VCaP (cell line): ENCODE measurements around the gene MAST3.
"Not testable (repeated sequence)": the region's sequence is repeated elsewhere in the genome, so short reads cannot be mapped to it uniquely, and the experiment has no call there.

Source experiments
- H3K27ac ChIP-seq: fragments of 450-650 bp; 2 replicates; pipeline ENCODE4 v1.5.1; 2017
- CTCF ChIP-seq: fragments of 450-650 bp; conservative IDR thresholded peaks from 2 replicates; pipeline ENCODE4 v1.5.1; 2017; ENCODE audit warnings: mild to moderate bottlenecking, moderate library complexity

The MAST3 gene

DNA sequence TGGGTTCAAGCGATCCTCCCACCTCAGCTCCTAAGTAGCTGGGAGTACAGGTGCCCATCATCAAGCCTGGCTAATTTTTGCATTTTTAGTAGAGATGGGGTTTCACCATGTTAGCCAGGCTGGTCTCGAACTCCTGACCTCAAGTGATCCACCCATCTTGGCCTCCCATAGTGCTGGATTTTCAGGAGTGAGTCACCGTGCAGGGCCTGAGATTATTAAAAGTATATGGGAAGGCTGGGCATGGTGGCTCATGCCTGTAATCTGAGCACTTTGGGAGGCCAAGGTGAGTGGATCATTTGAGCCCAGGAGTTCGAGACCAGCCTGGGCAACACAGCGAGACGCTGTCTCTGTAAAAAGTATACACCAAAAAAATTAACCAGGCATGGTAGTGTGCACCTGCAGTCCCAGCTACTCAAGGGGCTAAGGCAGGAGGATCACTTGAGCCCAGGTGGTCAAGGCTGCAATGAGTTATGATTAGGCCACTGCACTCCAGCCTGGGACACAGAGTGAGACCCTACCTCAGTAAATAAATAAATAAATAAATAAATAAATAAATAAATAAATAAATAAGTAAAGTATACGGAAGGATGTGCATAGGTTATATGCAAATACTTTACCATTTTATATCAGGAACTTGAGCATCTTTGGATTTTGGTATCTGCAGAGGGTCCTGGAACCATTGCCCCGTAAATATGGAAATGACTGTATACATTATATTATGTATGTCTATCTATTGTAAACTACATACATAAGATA lies 11.7 kb upstream of the MAST3 start:
- no peak for TF ChIP-seq CTCF
- no peak overlapping the region for H3K27ac ChIP-seq

GRCh38 chr19:18086590-18087138 lies 10.9 kb upstream of the MAST3 start, which contains the start of gene IL12RB1:
IL12RB1 (minus strand) TSS chr19:18086934; CDS start chr19:18086823, 111 bp downstream.
- H3K27ac ChIP-seq = no peak within 1 kb of the TSS
- no peak for TF ChIP-seq CTCF

DNA sequence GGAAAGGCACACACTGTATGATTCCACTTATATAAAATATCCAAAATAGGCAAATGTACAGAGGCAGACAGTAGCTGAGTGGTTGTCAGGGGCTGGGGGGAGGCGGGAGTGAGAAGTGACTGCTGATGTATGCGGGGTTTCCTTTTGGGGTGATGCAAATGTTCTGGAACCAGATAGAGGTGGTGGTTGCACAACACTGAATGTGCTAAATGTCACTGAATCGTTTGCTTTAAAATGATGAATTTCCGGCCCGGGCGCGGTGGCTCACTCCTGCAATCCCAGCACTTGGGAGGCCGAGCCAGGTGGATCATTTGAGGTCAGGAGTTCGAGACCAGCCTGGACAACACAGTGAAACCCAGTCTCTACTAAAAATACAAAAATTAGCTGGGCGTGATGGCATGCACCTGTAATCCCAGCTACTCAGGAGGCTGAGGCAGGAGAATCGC lies 8.5 kb upstream of the MAST3 start:
- H3K27ac ChIP-seq = not testable (repeated sequence)

- H3K27ac ChIP-seq = no peak overlapping the region
- no peak for TF ChIP-seq CTCF
Measured at GRCh38 chr19:18089726-18090125, 7.9 kb upstream of the MAST3 start.

DNA sequence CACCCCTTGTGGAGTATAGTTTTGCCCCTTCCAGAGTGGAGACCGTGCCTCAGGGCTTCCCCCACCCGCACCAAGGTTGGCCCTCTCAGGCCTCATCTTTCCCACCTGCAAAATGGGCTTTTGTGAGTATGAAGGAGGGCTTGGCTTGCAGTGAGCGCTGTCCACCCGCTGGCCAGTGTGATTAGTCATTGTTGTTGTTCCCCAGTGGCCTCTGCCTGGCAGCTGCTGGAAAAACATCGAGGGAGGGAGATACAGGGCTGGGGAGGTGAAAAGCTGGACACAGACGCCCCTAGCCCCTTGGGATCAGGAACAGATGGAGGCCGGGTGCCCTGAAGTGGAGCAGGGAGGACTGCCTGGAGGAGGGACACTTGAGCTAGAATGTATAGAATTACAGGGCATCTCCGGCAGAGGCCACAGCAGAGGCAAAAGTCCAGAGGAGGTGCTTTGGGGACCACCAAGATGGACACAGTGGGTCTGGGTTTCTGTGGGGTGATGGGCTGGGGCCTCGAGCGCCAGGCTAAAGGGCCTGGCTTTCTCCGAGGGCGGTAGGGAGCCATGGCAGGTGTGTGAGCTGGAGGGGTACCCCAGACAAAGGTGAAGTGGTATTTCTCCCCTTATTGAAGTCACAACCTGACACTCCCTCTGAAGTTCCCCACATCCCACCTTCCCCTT lies 6.9 kb upstream of the MAST3 start:
- H3K27ac ChIP-seq = no peak overlapping the region
- no peak for TF ChIP-seq CTCF

GRCh38 chr19:18091217-18091608 lies 6.4 kb upstream of the MAST3 start:
- TF ChIP-seq CTCF = no peak
- H3K27ac ChIP-seq = no peak overlapping the region

DNA sequence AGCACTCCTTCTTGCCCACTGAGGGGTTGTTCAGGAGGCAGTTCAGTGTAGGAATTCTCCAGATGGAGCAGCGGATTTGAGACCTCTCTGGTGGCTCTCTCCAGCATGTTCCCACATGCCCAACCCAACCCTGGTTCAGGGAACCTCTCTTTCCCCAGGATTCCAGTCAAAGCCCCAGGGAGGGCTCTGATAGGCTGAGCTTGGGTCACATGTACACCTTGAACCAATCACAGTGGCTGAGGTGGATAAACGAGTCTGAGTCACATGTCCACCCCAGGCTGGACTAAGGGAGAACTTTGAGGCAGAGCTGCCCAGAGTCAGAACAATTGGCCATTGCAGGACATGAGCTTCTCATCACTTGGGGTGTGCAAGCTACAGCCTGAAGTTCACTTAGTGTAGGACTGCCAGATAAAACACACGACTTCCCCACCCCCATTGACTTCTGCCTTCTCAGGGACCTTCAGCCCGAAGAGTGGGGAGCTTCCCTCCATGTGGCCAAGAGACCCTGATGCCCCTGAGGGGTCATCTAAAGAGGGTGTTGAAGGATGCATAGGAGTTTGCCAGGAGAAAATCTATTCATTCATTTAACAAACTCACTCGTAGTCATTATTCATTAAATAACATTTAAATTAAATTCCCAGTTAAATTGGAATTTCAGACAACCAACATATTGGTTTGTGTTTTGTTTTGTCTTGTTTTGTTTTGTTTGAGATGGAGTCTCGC lies 4.0 kb upstream of the MAST3 start:
- no peak for TF ChIP-seq CTCF
- no peak overlapping the region for H3K27ac ChIP-seq
